ENCODE data around the gene SERPINI1.
A peak's percentile ranks its signal among the peaks of the same experiment; 100 is the strongest.
"Not testable (repeated sequence)": the region's sequence is repeated elsewhere in the genome, so short reads cannot be mapped to it uniquely, and the experiment has no call there.

Gene SERPINI1

GRCh38 chr3:167810236-167810635, 74.7 kb downstream of the SERPINI1 start:
- no peak overlapping the region for H3K9ac ChIP-seq (ENCODE audit: low read depth, low read length)
- no peaks in the 10 kb centered on the region for H3K36me3 ChIP-seq (ENCODE audit: insufficient read depth, low read length)
- H3K9me3 ChIP-seq (replicated peaks; ENCODE audit: low read length): no peaks in the 10 kb centered on the region
- H3K4me1 ChIP-seq (ENCODE audit: control insufficient read depth, insufficient read depth, low read length): peaks cover 39% of the 10 kb centered on the region
- H3K4me3 ChIP-seq (ENCODE audit: low read length): no peak overlapping the region
- no peak overlapping the region for H3K4me2 ChIP-seq (ENCODE audit: low read length)
- H3K27me3 ChIP-seq (ENCODE audit: control insufficient read depth, insufficient read depth, low read length): no peaks in the 10 kb centered on the region

DNA sequence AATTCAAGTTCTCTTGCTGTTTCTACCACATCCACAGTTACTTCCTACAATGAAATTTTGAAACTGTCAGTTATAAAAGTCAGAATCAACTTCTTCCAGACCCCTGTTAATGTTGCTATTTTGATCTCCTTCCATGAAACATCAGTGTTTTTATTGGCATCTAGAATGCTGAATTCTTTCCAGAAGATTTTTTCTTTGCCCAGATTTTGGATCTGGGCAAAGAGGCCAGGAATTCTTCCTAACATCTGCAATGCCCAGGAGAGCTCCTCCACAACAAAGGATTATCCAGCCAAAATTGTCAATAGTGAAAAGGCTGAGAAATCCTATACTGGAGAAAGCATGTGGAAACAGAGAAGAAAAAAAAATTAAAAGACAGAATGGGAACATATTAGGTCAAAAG, 75.5 kb downstream of the SERPINI1 start:
- no peaks in the 10 kb centered on the region for H3K36me3 ChIP-seq (ENCODE audit: insufficient read depth, low read length)
- H3K4me1 ChIP-seq (ENCODE audit: control insufficient read depth, insufficient read depth, low read length): peaks cover 40% of the 10 kb centered on the region
- no peak overlapping the region for H3K4me2 ChIP-seq (ENCODE audit: low read length)
- H3K9me3 ChIP-seq (replicated peaks; ENCODE audit: low read length): no peaks in the 10 kb centered on the region
- no peak overlapping the region for H3K4me3 ChIP-seq (ENCODE audit: low read length)
- no peak overlapping the region for H3K9ac ChIP-seq (ENCODE audit: low read depth, low read length)
- no peaks in the 10 kb centered on the region for H3K27me3 ChIP-seq (ENCODE audit: control insufficient read depth, insufficient read depth, low read length)

GRCh38 chr3:167813169-167814123, 77.9 kb downstream of the SERPINI1 start:
- no peaks in the 10 kb centered on the region for H3K9me3 ChIP-seq (replicated peaks; ENCODE audit: low read length)
- peak overlapping the region; percentile 43 for H3K4me2 ChIP-seq (ENCODE audit: low read length)
- H3K36me3 ChIP-seq (ENCODE audit: insufficient read depth, low read length): no peaks in the 10 kb centered on the region
- no peaks in the 10 kb centered on the region for H3K27me3 ChIP-seq (ENCODE audit: control insufficient read depth, insufficient read depth, low read length)
- peaks cover 40% of the 10 kb centered on the region for H3K4me1 ChIP-seq (ENCODE audit: control insufficient read depth, insufficient read depth, low read length)
- H3K4me3 ChIP-seq (ENCODE audit: low read length): no peak overlapping the region
- no peak overlapping the region for H3K9ac ChIP-seq (ENCODE audit: low read depth, low read length)

- Histone ChIP-seq H3K9ac (ENCODE audit: low read depth, low read length) (no peak overlapping the region), H3K4me2 (ENCODE audit: low read length) (peak overlapping the region; percentile 43), H3K4me1 (ENCODE audit: control insufficient read depth, insufficient read depth, low read length) (peaks cover 40% of the 10 kb centered on the region), H3K27me3 (ENCODE audit: control insufficient read depth, insufficient read depth, low read length) (no peaks in the 10 kb centered on the region), H3K9me3 (replicated peaks; ENCODE audit: low read length) (no peaks in the 10 kb centered on the region), H3K36me3 (ENCODE audit: insufficient read depth, low read length) (no peaks in the 10 kb centered on the region), H3K4me3 (ENCODE audit: low read length) (no peak overlapping the region)
Measured at GRCh38 chr3:167814441-167814951, 79.0 kb downstream of the SERPINI1 start.

DNA sequence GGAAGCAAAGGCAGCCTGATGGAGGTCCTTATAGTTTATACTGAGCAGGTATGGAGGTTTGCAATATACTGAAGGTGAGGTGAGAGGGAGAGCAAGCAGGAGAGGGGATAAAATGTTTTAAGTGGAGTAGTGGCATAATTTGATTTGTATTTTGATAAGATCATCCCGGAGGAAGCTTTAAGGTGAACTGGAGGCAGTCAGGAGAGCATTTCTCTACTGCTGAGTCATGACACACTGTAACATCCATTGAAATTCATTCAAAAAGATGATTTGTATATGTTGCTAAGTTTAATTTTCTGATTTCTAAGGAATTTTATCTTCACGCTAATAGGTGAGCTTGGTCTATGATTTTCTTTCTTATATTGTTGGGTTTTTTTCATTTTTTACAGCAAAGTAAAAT, 81.4 kb downstream of the SERPINI1 start:
- Histone ChIP-seq H3K4me2 (ENCODE audit: low read length) (no peak overlapping the region), H3K27me3 (ENCODE audit: control insufficient read depth, insufficient read depth, low read length) (no peaks in the 10 kb centered on the region), H3K4me1 (ENCODE audit: control insufficient read depth, insufficient read depth, low read length) (peaks cover 25% of the 10 kb centered on the region), H3K9me3 (replicated peaks; ENCODE audit: low read length) (no peaks in the 10 kb centered on the region), H3K4me3 (ENCODE audit: low read length) (no peak overlapping the region), H3K9ac (ENCODE audit: low read depth, low read length) (no peak overlapping the region), H3K36me3 (ENCODE audit: insufficient read depth, low read length) (no peaks in the 10 kb centered on the region)

- H3K36me3 ChIP-seq (ENCODE audit: insufficient read depth, low read length): no peaks in the 10 kb centered on the region
- H3K9me3 ChIP-seq (replicated peaks; ENCODE audit: low read length): no peaks in the 10 kb centered on the region
- no peak overlapping the region for H3K9ac ChIP-seq (ENCODE audit: low read depth, low read length)
- peaks cover under 1% of the 10 kb centered on the region for H3K4me1 ChIP-seq (ENCODE audit: control insufficient read depth, insufficient read depth, low read length)
- H3K4me2 ChIP-seq (ENCODE audit: low read length): no peak overlapping the region
- H3K4me3 ChIP-seq (ENCODE audit: low read length): no peak overlapping the region
- no peaks in the 10 kb centered on the region for H3K27me3 ChIP-seq (ENCODE audit: control insufficient read depth, insufficient read depth, low read length)
Measured at GRCh38 chr3:167820102-167820865, 84.8 kb downstream of the SERPINI1 start.

GRCh38 chr3:167821248-167821805, 85.8 kb downstream of the SERPINI1 start:
- Histone ChIP-seq H3K27me3 (ENCODE audit: control insufficient read depth, insufficient read depth, low read length) (no peaks in the 10 kb centered on the region), H3K9me3 (replicated peaks; ENCODE audit: low read length) (no peaks in the 10 kb centered on the region), H3K4me1 (ENCODE audit: control insufficient read depth, insufficient read depth, low read length) (no peaks in the 10 kb centered on the region), H3K36me3 (ENCODE audit: insufficient read depth, low read length) (no peaks in the 10 kb centered on the region), H3K4me3 (ENCODE audit: low read length) (no peak overlapping the region), H3K9ac (ENCODE audit: low read depth, low read length) (no peak overlapping the region), H3K4me2 (ENCODE audit: low read length) (no peak overlapping the region)

- H3K9me3 ChIP-seq (replicated peaks; ENCODE audit: low read length): no peaks in the 10 kb centered on the region
- H3K9ac ChIP-seq (ENCODE audit: low read depth, low read length): no peak overlapping the region
- H3K36me3 ChIP-seq (ENCODE audit: insufficient read depth, low read length): no peaks in the 10 kb centered on the region
- no peak overlapping the region for H3K4me3 ChIP-seq (ENCODE audit: low read length)
- no peaks in the 10 kb centered on the region for H3K4me1 ChIP-seq (ENCODE audit: control insufficient read depth, insufficient read depth, low read length)
- no peaks in the 10 kb centered on the region for H3K27me3 ChIP-seq (ENCODE audit: control insufficient read depth, insufficient read depth, low read length)
- no peak overlapping the region for H3K4me2 ChIP-seq (ENCODE audit: low read length)
Measured at GRCh38 chr3:167823738-167824137, 88.2 kb downstream of the SERPINI1 start.

GRCh38 chr3:167827588-167827987, 92.1 kb downstream of the SERPINI1 start:
- not testable (repeated sequence) for H3K36me3 ChIP-seq (ENCODE audit: insufficient read depth, low read length); H3K4me2 ChIP-seq (ENCODE audit: low read length); H3K9ac ChIP-seq (ENCODE audit: low read depth, low read length); H3K27me3 ChIP-seq (ENCODE audit: control insufficient read depth, insufficient read depth, low read length); H3K4me1 ChIP-seq (ENCODE audit: control insufficient read depth, insufficient read depth, low read length); H3K4me3 ChIP-seq (ENCODE audit: low read length); H3K9me3 ChIP-seq (replicated peaks; ENCODE audit: low read length)

DNA sequence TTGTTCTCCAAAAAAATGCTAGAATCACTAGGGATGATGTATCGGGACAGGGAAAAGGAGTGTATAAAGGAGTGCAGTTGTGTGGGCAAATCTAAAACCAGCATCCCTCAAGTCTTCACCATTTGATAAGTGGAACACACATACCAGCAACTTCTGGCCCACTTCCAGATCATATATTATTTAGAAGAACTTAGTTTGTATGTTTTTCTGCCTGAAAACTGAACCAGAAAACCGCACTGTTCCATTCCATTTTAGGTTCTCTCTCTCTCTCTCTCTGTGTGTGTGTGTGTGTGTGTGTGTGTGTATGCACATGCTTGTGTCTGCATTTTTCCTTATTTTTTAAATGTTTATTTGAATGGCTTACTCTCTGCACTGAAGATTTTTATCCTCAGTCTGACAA, 93.5 kb downstream of the SERPINI1 start:
- Histone ChIP-seq H3K27me3 (ENCODE audit: control insufficient read depth, insufficient read depth, low read length) (no peaks in the 10 kb centered on the region), H3K9me3 (replicated peaks; ENCODE audit: low read length) (no peaks in the 10 kb centered on the region), H3K9ac (ENCODE audit: low read depth, low read length) (no peak overlapping the region), H3K36me3 (ENCODE audit: insufficient read depth, low read length) (no peaks in the 10 kb centered on the region), H3K4me3 (ENCODE audit: low read length) (no peak overlapping the region), H3K4me1 (ENCODE audit: control insufficient read depth, insufficient read depth, low read length) (no peaks in the 10 kb centered on the region), H3K4me2 (ENCODE audit: low read length) (no peak overlapping the region)

DNA sequence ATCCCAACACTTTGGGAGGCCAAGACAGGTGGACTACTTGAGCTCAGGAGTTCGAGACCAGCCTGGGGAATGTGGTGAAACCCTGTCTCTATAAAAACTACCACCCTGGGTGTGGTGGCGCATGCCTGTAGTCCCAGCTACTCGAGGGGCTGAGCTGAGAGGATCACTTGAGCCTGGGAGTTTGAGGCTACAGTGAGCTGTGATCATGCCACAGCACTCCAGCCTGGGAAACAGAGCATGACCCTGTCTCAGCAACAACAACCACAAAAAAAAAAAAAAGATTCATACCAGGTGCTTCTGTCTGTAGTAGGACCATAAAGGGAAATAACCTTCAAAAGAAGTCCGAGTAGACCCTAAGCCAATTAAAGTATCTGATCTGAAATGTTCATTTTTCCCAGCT, 94.5 kb downstream of the SERPINI1 start:
- Histone ChIP-seq H3K4me2 (ENCODE audit: low read length) (no peak overlapping the region), H3K9ac (ENCODE audit: low read depth, low read length) (no peak overlapping the region), H3K36me3 (ENCODE audit: insufficient read depth, low read length) (no peaks in the 10 kb centered on the region), H3K4me1 (ENCODE audit: control insufficient read depth, insufficient read depth, low read length) (no peaks in the 10 kb centered on the region), H3K27me3 (ENCODE audit: control insufficient read depth, insufficient read depth, low read length) (no peaks in the 10 kb centered on the region), H3K4me3 (ENCODE audit: low read length) (no peak overlapping the region), H3K9me3 (replicated peaks; ENCODE audit: low read length) (no peaks in the 10 kb centered on the region)
